BE2C (cell line): ENCODE data around the gene FBN3.
A peak's percentile ranks its signal among the peaks of the same experiment; 100 is the strongest.

ENCODE experiments used
- DNase-seq: peaks from one replicate; pipeline ENCODE4 v3.0.0-alpha.2; 2020
- H3K27me3 ChIP-seq: fragments of 250-450 bp; sonication (Bioruptor Pico); 2 replicates; pipeline ENCODE4 v1.5.1; 2020; ENCODE audit warnings: mild to moderate bottlenecking
- H3K36me3 ChIP-seq: fragments of 250-450 bp; sonication (Bioruptor Pico); 2 replicates; pipeline ENCODE4 v1.5.1; 2020; ENCODE audit warnings: mild to moderate bottlenecking
- H3K4me1 ChIP-seq: fragments of 250-450 bp; sonication (Bioruptor Pico); 2 replicates; pipeline ENCODE4 v1.5.1; 2020
- H3K4me3 ChIP-seq: 2 replicates; pipeline ENCODE4 v1.5.1; 2011; ENCODE audit warnings: low read depth, low read length
- H3K9me3 ChIP-seq: fragments of 250-450 bp; sonication (Bioruptor Pico); 2 replicates; pipeline ENCODE4 v1.5.1; 2020
- CTCF ChIP-seq: IDR thresholded peaks from 2 replicates; pipeline ENCODE4 v1.5.1; 2012; ENCODE audit warnings: mild to moderate bottlenecking, low read depth, low read length

Gene FBN3

GRCh38 chr19:8069096-8069973, 80.1 kb downstream of the FBN3 start:
- Histone ChIP-seq H3K27me3 (no peaks in the 10 kb centered on the region), H3K4me3 (no peak overlapping the region), H3K9me3 (peaks cover 9% of the 10 kb centered on the region), H3K4me1 (no peaks in the 10 kb centered on the region), H3K36me3 (no peaks in the 10 kb centered on the region)
- DNase-seq, result no peak
- peak; percentile 79 for TF ChIP-seq CTCF

- H3K9me3 ChIP-seq, result peaks cover 9% of the 10 kb centered on the region
- no peaks in the 10 kb centered on the region for H3K36me3 ChIP-seq
- H3K27me3 ChIP-seq, result peaks cover 12% of the 10 kb centered on the region; the same call in 1 of the 2 replicates
- DNase-seq, result no peak
- no peaks in the 10 kb centered on the region for H3K4me1 ChIP-seq
- TF ChIP-seq CTCF, result no peak
- no peak overlapping the region for H3K4me3 ChIP-seq
Measured at GRCh38 chr19:8065875-8066261, 83.5 kb downstream of the FBN3 start.

GRCh38 chr19:8064911-8065874, 84.2 kb downstream of the FBN3 start:
- no peak overlapping the region for H3K4me3 ChIP-seq
- H3K27me3 ChIP-seq, result peaks cover 12% of the 10 kb centered on the region; the same call in 1 of the 2 replicates
- no peaks in the 10 kb centered on the region for H3K36me3 ChIP-seq
- TF ChIP-seq CTCF, result no peak
- DNase-seq, result no peak
- peaks cover 9% of the 10 kb centered on the region for H3K9me3 ChIP-seq
- no peaks in the 10 kb centered on the region for H3K4me1 ChIP-seq

GRCh38 chr19:8057545-8058270, 91.7 kb downstream of the FBN3 start:
- Histone ChIP-seq H3K36me3 (no peaks in the 10 kb centered on the region), H3K4me3 (no peak overlapping the region), H3K4me1 (no peaks in the 10 kb centered on the region), H3K27me3 (peaks cover 7% of the 10 kb centered on the region; the same call in 1 of the 2 replicates), H3K9me3 (no peaks in the 10 kb centered on the region)
- no peak for DNase-seq
- TF ChIP-seq CTCF, result no peak

- no peaks in the 10 kb centered on the region for H3K9me3 ChIP-seq
- DNase-seq, result no peak
- H3K4me3 ChIP-seq, result no peak overlapping the region
- TF ChIP-seq CTCF, result no peak
- no peaks in the 10 kb centered on the region for H3K36me3 ChIP-seq
- H3K27me3 ChIP-seq, result no peaks in the 10 kb centered on the region
- no peaks in the 10 kb centered on the region for H3K4me1 ChIP-seq
Measured at GRCh38 chr19:8056533-8056932, 92.9 kb downstream of the FBN3 start.
